OCI-LY1 (cell line): ENCODE measurements around the gene IFRD2.

ENCODE experiments used
- H2AFZ ChIP-seq: fragments of 200-600 bp; sonication (generic), shearing (Covaris generic); 2 replicates; pipeline ENCODE4 v1.6.0; 2014; ENCODE audit warnings: antibody characterized with exemption, mild to moderate bottlenecking, low read length
- H3F3A ChIP-seq: fragments of 200-600 bp; sonication (generic), shearing (Covaris generic); 2 replicates; pipeline ENCODE4 v1.6.0; 2014; ENCODE audit warnings: mild to moderate bottlenecking, antibody characterized with exemption, low read length, moderate library complexity; ENCODE audit not compliant: insufficient read depth
- H3K27ac ChIP-seq: fragments of 200-600 bp; sonication (generic); 2 replicates; pipeline ENCODE4 v1.5.1; 2014; ENCODE audit warnings: low read length, mixed run types, mild to moderate bottlenecking, low read depth; ENCODE audit not compliant: poor library complexity, severe bottlenecking
- H3K27me3 ChIP-seq: fragments of 200-600 bp; sonication (generic); 2 replicates; pipeline ENCODE4 v1.6.0; 2014; ENCODE audit warnings: antibody characterized with exemption, mild to moderate bottlenecking, low read length, moderate library complexity; ENCODE audit not compliant: insufficient read depth
- H3K36me3 ChIP-seq: fragments of 200-600 bp; sonication (generic); 2 replicates; pipeline ENCODE4 v1.6.1; 2014; ENCODE audit warnings: mild to moderate bottlenecking, antibody characterized with exemption, low read length, moderate library complexity, mixed read lengths; ENCODE audit not compliant: insufficient read depth
- H3K4me1 ChIP-seq: fragments of 200-600 bp; sonication (generic); 2 replicates; pipeline ENCODE4 v1.5.1; 2014; ENCODE audit warnings: mild to moderate bottlenecking, low read length, moderate library complexity; ENCODE audit not compliant: insufficient read depth, severe bottlenecking
- H3K4me2 ChIP-seq: fragments of 200-600 bp; sonication (generic), shearing (Covaris generic); 2 replicates; pipeline ENCODE4 v1.6.1; 2014; ENCODE audit warnings: low read length
- H3K4me3 ChIP-seq: fragments of 200-600 bp; sonication (generic); 2 replicates; pipeline ENCODE4 v1.5.1; 2014; ENCODE audit warnings: low read length, low read depth, mild to moderate bottlenecking, mixed read lengths; ENCODE audit not compliant: poor library complexity, severe bottlenecking
- H3K79me2 ChIP-seq: fragments of 200-600 bp; shearing (Covaris generic); 2 replicates; pipeline ENCODE4 v1.6.1; 2016; ENCODE audit warnings: mixed run types, low read length, mixed read lengths; ENCODE audit not compliant: insufficient read depth
- H3K9ac ChIP-seq: fragments of 200-600 bp; sonication (generic), shearing (Covaris generic); 2 replicates; pipeline ENCODE4 v1.6.1; 2014; ENCODE audit warnings: mild to moderate bottlenecking, low read length, mixed read lengths
- H3K9me2 ChIP-seq: fragments of 200-600 bp; sonication (generic), shearing (Covaris generic); 2 replicates; pipeline ENCODE4 v1.6.1; 2014; ENCODE audit warnings: low read depth, mild to moderate bottlenecking, low read length, mixed read lengths
- H3K9me3 ChIP-seq: fragments of 200-600 bp; shearing (Covaris generic); 2 replicates; pipeline ENCODE4 v1.6.1; 2014; ENCODE audit warnings: low read length, mixed read lengths
- H4K20me1 ChIP-seq: fragments of 200-600 bp; sonication (generic), shearing (Covaris generic); 2 replicates; pipeline ENCODE4 v1.6.0; 2016; ENCODE audit warnings: mild to moderate bottlenecking, low read length; ENCODE audit not compliant: insufficient read depth
- CTCF ChIP-seq: fragments of 200-600 bp; sonication (generic), shearing (Covaris generic); IDR thresholded peaks from 2 replicates; pipeline ENCODE4 v1.5.1; 2017; ENCODE audit warnings: mild to moderate bottlenecking, antibody characterized with exemption, low read length, moderate library complexity, mixed read lengths
- EZH2 ChIP-seq: fragments of 200-600 bp; sonication (generic), shearing (Covaris generic); IDR thresholded peaks from 2 replicates; pipeline ENCODE4 v1.8.0; 2017; ENCODE audit warnings: borderline replicate concordance, mixed run types, mild to moderate bottlenecking, antibody characterized with exemption, low read length, moderate library complexity, mixed read lengths

Gene IFRD2

DNA sequence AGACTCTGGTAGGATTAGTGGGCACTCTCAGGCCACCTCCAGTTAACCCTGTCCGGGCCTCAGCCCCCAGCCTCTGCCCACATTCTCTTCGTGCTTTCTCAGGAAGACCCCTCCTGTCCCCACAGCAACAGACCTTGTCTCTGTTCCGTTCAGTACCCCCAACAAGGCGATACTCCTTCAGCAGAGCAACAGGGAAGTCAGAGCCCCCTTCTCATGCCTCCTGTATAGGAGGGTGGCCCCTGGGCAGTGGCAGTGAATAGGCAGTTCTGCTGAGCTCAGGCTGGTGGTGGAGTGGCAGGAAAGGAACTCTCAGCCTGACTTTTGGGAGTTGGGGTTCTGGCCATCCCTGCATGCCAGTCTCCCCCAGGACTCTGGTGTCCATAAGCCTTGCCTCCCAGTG, 22.8 kb downstream of the IFRD2 start:
- Histone ChIP-seq H3K9me2 (no peaks in the 10 kb centered on the region), H3F3A (no peaks in the 10 kb centered on the region), H3K9me3 (no peaks in the 10 kb centered on the region), H4K20me1 (no peaks in the 10 kb centered on the region), H3K27ac (no peak overlapping the region), H3K36me3 (no peaks in the 10 kb centered on the region), H3K4me1 (peaks cover 6% of the 10 kb centered on the region), H3K27me3 (0 out of 2 replicates have a peak, but pooled peaks cover 4% of the 10 kb centered on the region), H3K9ac (no peak overlapping the region), H2AFZ (no peak overlapping the region), H3K79me2 (no peaks in the 10 kb centered on the region), H3K4me3 (no peak overlapping the region), H3K4me2 (no peak overlapping the region)
- TF ChIP-seq EZH2 (no peak), CTCF (no peak)

- no peaks in the 10 kb centered on the region for H3K79me2 ChIP-seq
- peaks cover 6% of the 10 kb centered on the region for H3K4me1 ChIP-seq
- H3K27ac ChIP-seq = no peak within 1 kb of the TSS
- H3K9ac ChIP-seq = no peak within 1 kb of the TSS
- no peak within 1 kb of the TSS for H3K4me2 ChIP-seq
- no peaks in the 10 kb centered on the region for H3K9me2 ChIP-seq
- H3K9me3 ChIP-seq = no peaks in the 10 kb centered on the region
- no peaks in the 10 kb centered on the region for H4K20me1 ChIP-seq
- TF ChIP-seq CTCF (no peak), EZH2 (no peak)
- H2AFZ ChIP-seq = no peak within 1 kb of the TSS
- H3K36me3 ChIP-seq = no peaks in the 10 kb centered on the region
- H3K4me3 ChIP-seq = no peak within 1 kb of the TSS
- no peaks in the 10 kb centered on the region for H3F3A ChIP-seq
- H3K27me3 ChIP-seq = 0 out of 2 replicates have a peak, but pooled peaks cover 4% of the 10 kb centered on the region
These were observed 23.4 kb downstream of the IFRD2 start, which contains the start of gene SEMA3B for GRCh38 chr3:50268703-50269451. Gene SEMA3B (plus strand): TSS chr3:50269147. CDS start chr3:50269241, 94 bp downstream.

DNA sequence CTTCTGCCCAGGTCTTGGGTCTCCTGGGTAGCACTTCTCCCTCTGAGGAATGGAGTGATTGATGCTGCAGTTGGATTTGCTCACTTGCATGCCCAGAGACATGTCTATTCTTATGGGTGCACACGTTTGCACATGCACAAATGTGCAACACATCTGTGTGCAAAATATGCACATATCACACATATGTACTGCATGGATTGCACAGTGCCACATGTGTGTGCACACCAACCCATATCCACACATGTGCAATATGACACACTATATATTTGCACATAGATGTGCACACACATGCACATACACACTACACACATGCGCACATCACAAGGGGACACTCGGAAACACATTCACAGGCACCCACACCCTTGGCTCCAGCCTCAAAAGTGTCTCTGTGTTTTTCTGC, 24.0 kb downstream of the IFRD2 start:
- no peaks in the 10 kb centered on the region for H3K9me2 ChIP-seq
- no peaks in the 10 kb centered on the region for H3F3A ChIP-seq
- no peak overlapping the region for H3K9ac ChIP-seq
- no peak for TF ChIP-seq CTCF
- H3K36me3 ChIP-seq = no peaks in the 10 kb centered on the region
- no peaks in the 10 kb centered on the region for H4K20me1 ChIP-seq
- H2AFZ ChIP-seq = no peak overlapping the region
- H3K27me3 ChIP-seq = 0 out of 2 replicates have a peak, but pooled peaks cover 4% of the 10 kb centered on the region
- H3K4me2 ChIP-seq = no peak overlapping the region
- peaks cover 3% of the 10 kb centered on the region for H3K4me1 ChIP-seq
- no peaks in the 10 kb centered on the region for H3K9me3 ChIP-seq
- no peak overlapping the region for H3K4me3 ChIP-seq
- H3K79me2 ChIP-seq = no peaks in the 10 kb centered on the region
- H3K27ac ChIP-seq = no peak overlapping the region
